WTC11 (cell line): ENCODE results near the gene RCAN3. TPM values are rescaled to one million over a fixed set of nuclear protein-coding genes. Genes with fewer than 3 reads are reported as not detected.

Experiments used
- ATAC-seq: fragments of 200-7000 bp; cut with Tn5 transposase; 2 replicates; pipeline ENCODE4 v1.10.0; 2021; ENCODE audit warnings: mild to moderate bottlenecking, moderate library complexity
- CTCF ChIA-PET: fragments of 300-600 bp; sonication (Branson Sonifier 250); formaldehyde crosslinking; loops from one replicate; lab custom pipeline; 2021; ENCODE audit warnings: antibody characterized with exemption; lab: Charles Lee
- POLR2A ChIA-PET: fragments of 350-600 bp; sonication (Branson Sonifier 250); formaldehyde crosslinking; loops from one replicate; lab custom pipeline; 2021; ENCODE audit warnings: antibody characterized with exemption; lab: Charles Lee
- DNase-seq: peaks from one replicate; pipeline ENCODE4 v3.0.0; 2021; ENCODE audit warnings: low spot score
- H3K27ac Mint-ChIP-seq: 2 replicates; pipeline ENCODE4 v1.8.0; 2021; ENCODE audit warnings: mixed read lengths
- H3K27me3 Mint-ChIP-seq: 2 replicates; pipeline ENCODE4 v1.8.0; 2021; ENCODE audit warnings: low read depth, mild to moderate bottlenecking, moderate library complexity, mixed read lengths
- H3K36me3 Mint-ChIP-seq: 2 replicates; pipeline ENCODE4 v1.8.0; 2021; ENCODE audit warnings: mixed read lengths
- H3K4me1 Mint-ChIP-seq: 2 replicates; pipeline ENCODE4 v1.8.0; 2022; ENCODE audit warnings: mixed read lengths
- H3K4me3 Mint-ChIP-seq: 2 replicates; pipeline ENCODE4 v1.8.0; 2021; ENCODE audit warnings: mild to moderate bottlenecking, moderate library complexity, mixed read lengths
- H3K9me3 Mint-ChIP-seq: 2 replicates; pipeline ENCODE4 v1.8.0; 2021; ENCODE audit warnings: mixed read lengths
- AFF4 ChIP-seq: sonication (generic); formaldehyde crosslinking; IDR thresholded peaks from 2 replicates; pipeline ENCODE4 v1.8.1; 2023; ENCODE audit warnings: mild to moderate bottlenecking, missing genetic modification reagents, borderline replicate concordance
- AR ChIP-seq: fragments of 250-450 bp; sonication (Bioruptor Pico); IDR thresholded peaks from 2 replicates; pipeline ENCODE4 v1.9.0; 2021; ENCODE audit warnings: mild to moderate bottlenecking
- CBFB ChIP-seq: sonication (generic); formaldehyde crosslinking; IDR thresholded peaks from 2 replicates; pipeline ENCODE4 v1.8.1; 2022; ENCODE audit warnings: mild to moderate bottlenecking, low read depth, missing genetic modification reagents
- E2F5 ChIP-seq: sonication (generic); formaldehyde crosslinking; IDR thresholded peaks from 2 replicates; pipeline ENCODE4 v1.8.1; 2022; ENCODE audit warnings: mild to moderate bottlenecking, moderate library complexity, missing genetic modification reagents
- GABPB1 ChIP-seq: sonication (generic); formaldehyde crosslinking; IDR thresholded peaks from 2 replicates; pipeline ENCODE4 v1.8.1; 2023; ENCODE audit warnings: mild to moderate bottlenecking, missing genetic modification reagents
- GTF2I ChIP-seq: fragments of 250-450 bp; sonication (Bioruptor Pico); conservative IDR thresholded peaks from 2 replicates; pipeline ENCODE4 v1.4.0; 2021; ENCODE audit warnings: mild to moderate bottlenecking
- IRF1 ChIP-seq: sonication (generic); formaldehyde crosslinking; IDR thresholded peaks from 2 replicates; pipeline ENCODE4 v1.8.0; 2023; ENCODE audit warnings: missing genetic modification reagents
- KAT7 ChIP-seq: sonication (generic); formaldehyde crosslinking; IDR thresholded peaks from 2 replicates; pipeline ENCODE4 v1.8.1; 2023; ENCODE audit warnings: missing genetic modification reagents, mild to moderate bottlenecking, borderline replicate concordance
- MAX ChIP-seq: sonication (generic); formaldehyde crosslinking; IDR thresholded peaks from 2 replicates; pipeline ENCODE4 v1.8.0; 2022; ENCODE audit warnings: mild to moderate bottlenecking, missing genetic modification reagents
- NR1H2 ChIP-seq: sonication (generic); formaldehyde crosslinking; IDR thresholded peaks from 2 replicates; pipeline ENCODE4 v1.9.0; 2021; ENCODE audit warnings: mild to moderate bottlenecking, moderate library complexity, missing genetic modification reagents
- ZBTB43 ChIP-seq: sonication (generic); formaldehyde crosslinking; IDR thresholded peaks from 2 replicates; pipeline ENCODE4 v1.8.1; 2023; ENCODE audit warnings: mild to moderate bottlenecking, missing genetic modification reagents
- ZNF232 ChIP-seq: sonication (generic); formaldehyde crosslinking; IDR thresholded peaks from 2 replicates; pipeline ENCODE4 v1.8.0; 2022; ENCODE audit warnings: mild to moderate bottlenecking, missing genetic modification reagents
- ZNF263 ChIP-seq: sonication (generic); formaldehyde crosslinking; IDR thresholded peaks from 2 replicates; pipeline ENCODE4 v1.8.1; 2022; ENCODE audit warnings: low read depth, mild to moderate bottlenecking, moderate library complexity, missing genetic modification reagents
- ZNF317 ChIP-seq: sonication (generic); formaldehyde crosslinking; IDR thresholded peaks from 2 replicates; pipeline ENCODE4 v1.8.1; 2023; ENCODE audit warnings: low read depth, mild to moderate bottlenecking, moderate library complexity, missing genetic modification reagents, borderline replicate concordance
- ZNF416 ChIP-seq: fragments of 250-450 bp; sonication (Bioruptor Pico); IDR thresholded peaks from 2 replicates; pipeline ENCODE4 v1.9.0; 2021; ENCODE audit warnings: mild to moderate bottlenecking, inconsistent platforms
- ZNF512 ChIP-seq: sonication (generic); formaldehyde crosslinking; IDR thresholded peaks from 2 replicates; pipeline ENCODE4 v1.8.1; 2022; ENCODE audit warnings: missing genetic modification reagents, borderline replicate concordance
- total RNA-seq: library from RNA; stranded (reverse); gene quantifications from 3 replicates; pipeline ENCODE4 v1.2.3, GENCODE V29; 2021

The RCAN3 gene
- total RNA-seq, 1 experiment from 2014 or later, result 23.3 TPM

- no peak for TF ChIP-seq ZBTB43
Measured at GRCh38 chr1:24544239-24544638, 41.6 kb downstream of the RCAN3 start (continued).

GRCh38 chr1:24545662-24546061 lies 43.0 kb downstream of the RCAN3 start:
- no peak for DNase-seq
- H3K4me1 Mint-ChIP-seq, result peaks cover 21% of the 10 kb centered on the region
- no peaks in the 10 kb centered on the region for H3K9me3 Mint-ChIP-seq
- H3K4me3 Mint-ChIP-seq, result no peak overlapping the region
- TF ChIP-seq AFF4 (CRISPR knock-in tag) (no peak), AR (CRISPR knock-in tag) (no peak), GABPB1 (CRISPR knock-in tag) (no peak), ZBTB43 (no peak), MAX (CRISPR knock-in tag) (no peak), KAT7 (CRISPR knock-in tag) (no peak), ZNF232 (no peak), NR1H2 (CRISPR knock-in tag) (no peak), IRF1 (no peak), ZNF416 (CRISPR knock-in tag) (no peak), CBFB (CRISPR knock-in tag) (no peak)
- H3K27ac Mint-ChIP-seq, result no peak overlapping the region
- no peaks in the 10 kb centered on the region for H3K36me3 Mint-ChIP-seq
- no peak for ATAC-seq
- no peaks in the 10 kb centered on the region for H3K27me3 Mint-ChIP-seq
- ChIA-PET CTCF (interaction anchor here (1.1 to 3.5 kb wide), 3 partner anchors 13 to 47 kb away, joined by 3 to 25 read pairs (median 4); no protein-coding TSS in a partner anchor), POLR2A (no interaction called here)

- DNase-seq (no peak), ATAC-seq (no peak)
- H3K4me3 Mint-ChIP-seq, result no peak overlapping the region
- no peaks in the 10 kb centered on the region for H3K9me3 Mint-ChIP-seq
- H3K27me3 Mint-ChIP-seq, result no peaks in the 10 kb centered on the region
- ChIA-PET CTCF (interaction anchor here (3.5 kb wide), 1 partner anchor 40 kb away, joined by 25 read pairs; no protein-coding TSS in a partner anchor), POLR2A (no interaction called here)
- peaks cover 16% of the 10 kb centered on the region for H3K4me1 Mint-ChIP-seq
- H3K27ac Mint-ChIP-seq, result no peak overlapping the region
- no peaks in the 10 kb centered on the region for H3K36me3 Mint-ChIP-seq
- TF ChIP-seq AFF4 (CRISPR knock-in tag) (no peak), E2F5 (CRISPR knock-in tag) (no peak), GTF2I (no peak), ZNF512 (no peak), ZNF317 (no peak), ZNF263 (no peak)
Measured at GRCh38 chr1:24547195-24547594, 44.6 kb downstream of the RCAN3 start.
